DOHH2 (cell line): ENCODE data around the gene PCDHA13.

Source experiments
- H3F3A ChIP-seq: fragments of 200-600 bp; sonication (generic), shearing (Covaris generic); 2 replicates; pipeline ENCODE4 v1.6.0; 2016; ENCODE audit warnings: antibody characterized with exemption, mild to moderate bottlenecking; ENCODE audit not compliant: control insufficient read depth, insufficient read depth
- H3K27ac ChIP-seq: fragments of 200-600 bp; sonication (generic); 2 replicates; pipeline ENCODE4 v1.5.1; 2014; ENCODE audit warnings: low read depth, mild to moderate bottlenecking, low read length, moderate library complexity
- H3K27me3 ChIP-seq: fragments of 200-600 bp; sonication (generic); 2 replicates; pipeline ENCODE4 v1.6.1; 2014; ENCODE audit warnings: mild to moderate bottlenecking, low read length, mixed read lengths; ENCODE audit not compliant: control insufficient read depth
- H3K36me3 ChIP-seq: fragments of 200-600 bp; sonication (generic); 2 replicates; pipeline ENCODE4 v1.6.1; 2014; ENCODE audit warnings: mild to moderate bottlenecking, low read length, moderate library complexity, mixed read lengths; ENCODE audit not compliant: control insufficient read depth
- H3K4me1 ChIP-seq: fragments of 200-600 bp; sonication (generic); 2 replicates; pipeline ENCODE4 v1.6.1; 2014; ENCODE audit warnings: mild to moderate bottlenecking, low read length, mixed read lengths; ENCODE audit not compliant: control insufficient read depth
- H3K4me2 ChIP-seq: fragments of 200-600 bp; sonication (generic); 2 replicates; pipeline ENCODE4 v1.6.0; 2014; ENCODE audit warnings: mild to moderate bottlenecking, low read length, moderate library complexity
- H3K4me3 ChIP-seq: fragments of 200-600 bp; sonication (generic); 2 replicates; pipeline ENCODE4 v1.5.1; 2014; ENCODE audit warnings: mild to moderate bottlenecking, low read length, mixed read lengths
- H3K79me2 ChIP-seq: fragments of 200-600 bp; sonication (generic); 2 replicates; pipeline ENCODE4 v1.6.1; 2014; ENCODE audit warnings: mild to moderate bottlenecking, low read length, mixed read lengths; ENCODE audit not compliant: control insufficient read depth
- H3K9me2 ChIP-seq: fragments of 200-600 bp; sonication (generic); replicated peaks from 2 replicates; pipeline ENCODE4 v1.6.1; 2014; ENCODE audit warnings: mild to moderate bottlenecking, low read length, mixed read lengths; ENCODE audit not compliant: control insufficient read depth
- H3K9me3 ChIP-seq: fragments of 200-600 bp; sonication (generic); 2 replicates; pipeline ENCODE4 v1.6.1; 2014; ENCODE audit warnings: antibody characterized with exemption, low read length, mixed read lengths; ENCODE audit not compliant: control insufficient read depth, insufficient read depth
- H4K20me1 ChIP-seq: fragments of 200-600 bp; sonication (generic); 2 replicates; pipeline ENCODE4 v1.6.0; 2014; ENCODE audit warnings: low read depth, mild to moderate bottlenecking, antibody characterized with exemption, low read length, moderate library complexity; ENCODE audit not compliant: control insufficient read depth, insufficient read depth
- CTCF ChIP-seq: fragments of 200-600 bp; sonication (generic); IDR thresholded peaks from one replicate; pipeline ENCODE4 v1.5.1; 2014; ENCODE audit warnings: antibody characterized with exemption, mild to moderate bottlenecking, low read depth, low read length; ENCODE audit not compliant: poor library complexity, severe bottlenecking
- EZH2phosphoT487 ChIP-seq: fragments of 200-600 bp; sonication (generic); IDR thresholded peaks from 2 replicates; pipeline ENCODE4 v1.6.1; 2017; ENCODE audit warnings: borderline replicate concordance, mild to moderate bottlenecking, antibody characterized with exemption, low read length, moderate library complexity, mixed read lengths

Gene PCDHA13

GRCh38 chr5:140883927-140884697 lies 2.2 kb downstream of the PCDHA13 start:
- TF ChIP-seq CTCF (no peak), EZH2phosphoT487 (no peak)
- H4K20me1 ChIP-seq = no peaks in the 10 kb centered on the region
- H3K4me1 ChIP-seq = no peaks in the 10 kb centered on the region

DNA sequence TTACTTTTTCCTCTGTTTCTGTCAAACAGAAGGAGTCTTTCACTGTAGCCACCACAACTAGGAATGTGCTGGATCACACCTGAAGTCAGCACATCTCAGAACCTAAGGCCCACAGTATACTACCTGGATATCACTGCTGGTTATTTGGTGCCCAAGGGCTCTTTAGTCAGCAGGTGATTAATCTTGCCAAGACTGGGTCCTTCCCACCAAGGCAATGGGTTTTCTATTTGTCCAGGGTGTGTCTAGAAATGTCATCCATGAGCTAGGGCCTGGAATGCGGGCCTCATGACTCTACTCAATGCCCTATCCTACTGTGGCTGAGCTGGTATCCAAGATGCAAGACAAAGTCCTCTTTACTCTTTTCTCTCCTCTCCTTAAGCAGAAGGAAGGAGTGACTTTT lies 34.4 kb downstream of the PCDHA13 start:
- no peak for TF ChIP-seq EZH2phosphoT487
- no peak for TF ChIP-seq CTCF
- Histone ChIP-seq H3K4me3 (no peak overlapping the region), H3K9me2 (no peaks in the 10 kb centered on the region), H3F3A (no peaks in the 10 kb centered on the region), H3K27ac (no peak overlapping the region), H4K20me1 (no peaks in the 10 kb centered on the region), H3K4me2 (no peak overlapping the region), H3K27me3 (no peaks in the 10 kb centered on the region), H3K4me1 (no peaks in the 10 kb centered on the region), H3K9me3 (no peaks in the 10 kb centered on the region), H3K79me2 (no peaks in the 10 kb centered on the region), H3K36me3 (no peaks in the 10 kb centered on the region)

More at GRCh38 chr5:140883927-140884697, 2.2 kb downstream of the PCDHA13 start:
- Histone ChIP-seq H3K36me3 (no peaks in the 10 kb centered on the region), H3K27me3 (no peaks in the 10 kb centered on the region), H3K79me2 (no peaks in the 10 kb centered on the region), H3K9me3 (no peaks in the 10 kb centered on the region; the same call in 1 of the 2 replicates), H3K9me2 (no peaks in the 10 kb centered on the region), H3F3A (no peaks in the 10 kb centered on the region), H3K4me3 (no peak overlapping the region), H3K27ac (no peak overlapping the region), H3K4me2 (no peak overlapping the region)

- H3K27me3 ChIP-seq = no peaks in the 10 kb centered on the region
- H3K36me3 ChIP-seq = no peaks in the 10 kb centered on the region
Measured at GRCh38 chr5:140923601-140924000, 41.7 kb downstream of the PCDHA13 start.

More at GRCh38 chr5:140923601-140924000, 41.7 kb downstream of the PCDHA13 start:
- H3K9me3 ChIP-seq = no peaks in the 10 kb centered on the region
- H3K4me3 ChIP-seq = no peak overlapping the region
- H3K4me1 ChIP-seq = no peaks in the 10 kb centered on the region
- H3F3A ChIP-seq = no peaks in the 10 kb centered on the region
- H4K20me1 ChIP-seq = no peaks in the 10 kb centered on the region
- no peak overlapping the region for H3K4me2 ChIP-seq
- TF ChIP-seq CTCF (no peak), EZH2phosphoT487 (no peak)
- H3K79me2 ChIP-seq = no peaks in the 10 kb centered on the region
- no peak overlapping the region for H3K27ac ChIP-seq
- no peaks in the 10 kb centered on the region for H3K9me2 ChIP-seq
